Measurements from ENCODE around the gene SPAG5.

SPAG5 gene

DNA sequence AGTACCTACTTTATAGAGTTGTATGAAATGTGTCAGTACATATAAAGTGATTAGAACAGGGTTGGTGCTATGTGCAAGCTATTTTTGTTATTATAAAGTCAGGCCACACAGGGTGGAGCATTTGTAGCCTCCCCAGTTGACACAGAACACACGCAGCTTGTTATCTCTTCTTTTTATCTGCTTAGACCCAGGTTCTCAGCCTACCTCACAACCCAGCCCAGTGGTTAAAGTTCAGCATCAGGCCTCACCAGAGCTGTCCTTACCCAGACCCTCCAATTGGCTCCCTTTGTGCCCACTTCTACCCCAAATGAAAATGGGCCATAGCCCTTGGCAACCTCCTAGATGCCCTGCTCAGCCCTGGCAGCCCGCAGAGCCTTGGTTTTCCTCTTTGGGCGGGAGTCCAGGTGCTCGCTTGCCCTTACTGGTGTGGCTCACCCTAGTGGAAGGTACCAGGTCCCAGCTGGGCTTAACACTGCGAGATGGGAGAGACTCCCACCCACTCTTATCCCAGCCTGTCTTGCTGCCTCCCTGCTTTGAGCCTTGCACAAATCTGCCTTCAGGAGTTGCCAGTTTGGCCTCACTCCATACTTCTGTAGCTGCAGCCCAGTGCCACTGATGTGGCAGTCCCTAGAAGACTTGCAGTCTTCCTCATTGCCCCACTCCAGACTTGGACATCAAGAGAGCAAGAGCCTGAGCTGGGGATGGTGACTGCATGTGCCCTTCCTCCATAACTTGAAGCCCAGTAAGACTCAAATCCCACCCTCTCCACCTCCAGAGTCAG, 26.4 kb downstream of the SPAG5 start:
- no peak for DNase-seq

DNA sequence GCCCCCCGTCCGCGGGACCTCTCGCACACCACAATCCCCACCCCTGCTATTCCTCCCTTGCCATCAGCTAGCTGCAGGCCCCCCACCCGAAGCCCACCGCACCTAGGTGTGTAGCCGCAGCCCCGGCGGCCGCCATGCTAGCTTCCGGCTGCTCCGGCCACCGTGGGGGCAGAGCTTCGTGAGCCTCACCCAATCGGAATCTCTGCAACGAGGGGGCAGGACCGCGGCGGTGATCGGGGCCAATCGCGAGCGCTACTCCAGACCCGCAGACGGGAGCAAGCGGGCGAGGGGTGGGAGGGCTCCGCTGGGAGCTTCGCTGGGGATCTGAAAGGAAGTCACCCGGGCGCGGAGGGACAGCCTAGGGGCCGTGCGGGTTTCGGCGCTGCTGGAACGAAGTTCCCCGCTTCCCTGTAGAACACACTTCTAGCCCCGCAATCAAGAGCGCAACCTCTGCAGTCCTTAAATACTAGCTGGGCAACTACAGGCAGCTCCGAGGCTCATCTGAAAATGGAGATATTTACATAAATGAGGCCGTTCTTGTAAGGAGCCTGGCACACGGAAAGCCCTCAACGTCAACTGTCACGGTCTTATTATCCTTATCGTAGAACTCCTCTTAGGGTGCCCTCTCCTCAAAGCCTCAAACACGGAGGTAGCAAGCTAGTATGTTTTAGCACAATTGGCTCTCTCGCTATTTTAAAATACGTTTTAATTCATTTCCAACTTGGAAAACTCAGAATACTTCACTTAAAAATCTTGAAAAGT, 27.3 kb downstream of the SPAG5 start, which contains the start of gene PIGS:
PIGS (minus strand) TSS at position 164 of the 762 bp plus-strand sequence; CDS start at position 136, 28 bp downstream.
- DNase-seq, result peak; percentile 88

DNA sequence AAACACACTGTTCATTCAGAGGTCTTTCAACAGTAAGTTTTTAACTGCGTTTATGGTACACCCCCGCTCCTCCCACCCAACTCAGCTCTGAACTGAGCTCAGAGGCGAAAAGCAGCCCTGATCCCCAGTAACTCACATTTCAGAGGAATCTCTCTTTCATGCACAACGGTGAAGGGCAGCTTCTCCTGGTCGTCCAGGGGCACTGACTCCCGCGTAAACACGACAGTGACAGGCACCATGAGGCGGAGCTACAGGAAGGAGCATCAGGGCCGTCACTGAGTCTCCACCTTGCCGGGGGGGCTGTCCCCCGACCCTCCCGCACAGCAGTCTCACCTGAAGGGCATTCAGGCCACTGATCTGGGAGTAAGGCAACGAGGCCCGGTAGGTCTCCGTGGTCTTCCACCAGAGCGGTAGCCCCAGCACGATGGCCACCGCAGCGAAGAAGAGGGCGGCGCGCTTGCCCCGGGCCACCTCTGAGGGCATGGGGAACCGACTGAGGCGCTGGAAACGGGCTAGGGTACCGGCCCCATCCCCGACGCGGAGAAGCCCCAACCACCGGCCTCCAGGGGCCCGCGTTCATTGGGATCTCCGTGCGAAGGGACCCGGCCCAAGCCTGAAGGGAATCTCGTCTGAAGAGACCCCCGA, 28.0 kb downstream of the SPAG5 start:
- DNase-seq, result peak; percentile 43

DNA sequence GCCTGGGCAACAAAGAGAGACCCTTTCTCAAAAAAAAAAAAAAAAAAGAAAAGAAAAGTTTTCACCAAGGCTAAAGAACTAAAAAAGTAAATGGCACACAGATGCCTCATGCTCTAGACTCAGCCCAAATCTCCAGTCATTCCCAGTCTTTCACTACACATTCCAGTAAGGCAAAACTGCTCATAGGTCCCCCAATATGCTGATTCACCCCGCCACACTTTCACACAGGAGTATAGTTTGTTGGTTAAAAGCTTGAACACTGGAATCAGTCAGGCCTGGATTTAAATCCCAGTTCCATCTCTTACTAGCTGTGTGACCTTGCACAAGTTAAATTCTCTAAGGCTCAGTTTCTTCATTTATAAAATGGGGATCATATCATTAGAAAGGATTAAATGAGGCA, 29.4 kb downstream of the SPAG5 start:
- DNase-seq, result no peak

DNA sequence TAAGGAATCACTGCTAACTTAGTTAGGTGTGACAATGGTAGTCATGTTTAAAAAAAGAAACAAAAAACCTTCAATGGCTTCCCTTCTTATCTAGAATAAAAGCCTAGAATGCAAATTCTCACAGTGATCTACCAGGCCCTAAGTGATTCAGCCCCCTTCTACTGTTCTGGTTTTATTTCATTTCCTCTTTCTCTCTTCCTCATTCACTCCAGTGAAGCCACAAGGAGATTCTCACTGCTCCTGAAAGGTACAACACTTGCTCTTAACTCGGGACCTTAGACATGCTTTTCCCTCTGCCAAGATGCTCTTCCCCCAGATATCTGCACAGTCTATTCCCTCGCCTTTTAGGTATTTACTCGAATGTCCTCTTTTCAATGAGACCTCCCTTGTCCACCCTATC, 31.2 kb downstream of the SPAG5 start:
- no peak for DNase-seq

DNA sequence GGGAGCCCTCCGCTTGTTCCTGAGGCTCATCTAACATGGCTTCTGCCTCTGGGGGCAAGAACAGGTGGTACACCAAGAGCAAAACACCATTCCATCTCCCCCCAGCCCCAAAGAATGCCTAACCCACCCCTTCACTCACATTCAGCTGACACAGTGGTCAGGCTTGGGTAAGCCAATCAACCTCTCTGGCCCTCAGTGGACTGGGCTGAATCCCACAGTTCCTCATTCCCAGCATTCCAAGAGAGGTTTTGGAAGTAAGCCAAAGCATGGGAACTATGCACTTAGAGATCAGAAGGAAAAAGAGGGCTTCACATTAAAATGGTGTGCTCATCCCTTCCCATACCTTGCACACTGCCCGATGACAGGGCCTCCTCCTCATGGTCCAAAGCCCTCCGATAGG, 35.4 kb downstream of the SPAG5 start:
- DNase-seq, result no peak

DNA sequence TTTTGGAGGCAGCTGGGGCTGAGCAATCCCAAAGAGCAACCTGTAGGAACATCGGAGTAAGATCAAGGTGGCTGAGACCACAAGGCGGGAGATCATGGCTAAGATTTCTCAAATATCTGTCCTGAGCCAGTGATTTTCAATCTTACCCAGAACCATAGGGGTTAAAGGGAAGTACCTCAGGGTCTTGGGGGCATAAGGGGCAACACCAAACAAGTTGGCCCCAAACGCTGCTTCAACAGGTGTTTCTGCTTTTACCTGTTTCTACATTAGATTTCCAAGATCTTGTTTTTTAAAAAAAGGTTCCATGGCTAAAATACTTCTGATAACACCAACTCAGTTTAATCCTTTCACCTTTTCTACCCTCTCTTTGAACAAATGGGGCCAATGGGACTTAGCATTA, 43.8 kb downstream of the SPAG5 start:
- no peak for DNase-seq

DNA sequence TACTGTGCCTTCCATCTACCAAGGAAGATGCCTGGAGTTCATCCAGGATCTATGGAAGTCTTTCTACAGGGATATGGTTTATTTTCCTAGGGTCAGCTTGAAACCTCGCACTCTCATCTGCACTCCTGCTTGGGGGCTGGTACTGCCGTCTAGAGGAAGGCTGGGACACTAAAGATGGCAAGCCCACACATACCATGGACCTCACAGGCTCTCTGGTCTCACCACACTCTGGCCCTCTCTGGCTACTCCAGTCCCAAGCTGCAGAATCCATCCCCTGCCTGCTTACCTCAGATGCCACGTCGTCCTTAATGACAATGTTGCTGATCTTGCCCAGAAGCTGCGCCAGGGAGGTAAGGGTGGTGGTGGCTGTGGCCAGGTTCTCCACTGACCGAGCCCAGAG, 44.3 kb downstream of the SPAG5 start:
- DNase-seq, result no peak

DNA sequence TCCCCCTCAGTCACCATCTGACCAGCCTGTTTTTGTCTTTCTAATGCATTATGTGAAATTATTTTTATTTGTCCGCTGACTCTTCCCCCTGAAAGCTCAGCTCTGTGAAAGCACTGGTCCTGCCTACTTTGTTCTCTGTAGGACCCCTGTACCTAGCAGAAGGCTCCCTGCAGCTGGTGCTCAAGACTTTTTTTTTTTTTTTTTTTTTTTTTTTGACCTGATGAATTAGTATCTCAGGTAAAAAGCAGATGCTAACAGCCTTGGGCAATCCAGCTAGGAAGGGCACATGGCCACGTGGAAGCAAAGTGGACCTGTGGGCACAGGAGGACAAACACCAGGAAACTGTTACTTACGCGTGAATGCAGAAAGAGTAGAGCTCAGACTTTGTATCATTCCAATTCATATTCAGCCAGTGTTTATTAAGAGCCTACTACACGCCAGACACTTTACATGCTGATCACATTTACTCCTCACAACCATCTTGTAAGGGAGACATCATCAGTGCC, 45.8 kb downstream of the SPAG5 start:
- DNase-seq, result no peak

DNA sequence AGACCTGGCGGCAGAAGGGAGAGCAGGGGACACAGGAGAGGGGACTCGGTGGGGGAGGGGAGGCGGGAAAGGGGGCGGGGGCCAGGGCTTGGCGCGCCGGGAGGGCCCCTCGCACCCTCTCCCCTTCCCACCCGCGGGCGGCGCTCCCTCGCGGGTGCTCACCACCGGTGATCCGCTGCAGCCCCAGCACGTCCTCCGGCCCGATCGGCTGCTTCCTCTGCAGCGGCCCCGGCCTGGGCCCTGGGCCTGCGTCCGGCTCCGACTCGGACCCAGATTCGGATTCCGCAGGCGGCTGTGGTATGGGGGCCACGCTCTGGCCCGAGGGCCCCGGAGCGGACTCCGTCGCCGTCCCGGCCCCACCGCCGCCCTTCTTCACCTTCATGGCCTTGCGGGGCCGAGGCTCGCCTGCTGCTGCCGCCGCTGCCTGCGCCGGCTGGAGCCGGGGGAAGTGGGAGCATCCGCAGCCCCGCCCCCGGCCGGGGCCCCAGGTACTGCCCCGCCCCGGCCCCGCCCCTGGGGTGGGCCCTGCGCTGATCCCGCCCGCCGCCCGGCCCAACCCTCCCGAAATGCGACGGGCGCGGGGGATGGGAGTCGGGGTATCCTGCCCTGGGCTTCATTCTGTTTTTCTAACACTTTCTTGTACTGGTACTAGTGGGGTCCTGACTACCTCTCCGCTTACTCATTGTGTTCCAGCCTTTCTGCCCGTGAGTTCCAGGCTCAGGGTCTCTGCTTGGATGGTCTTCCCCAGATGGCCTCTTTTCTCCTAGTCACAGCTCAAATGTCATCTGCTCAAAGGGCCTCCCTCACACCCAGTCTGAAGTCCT, 46.4 kb downstream of the SPAG5 start, which contains the start of gene UNC119:
UNC119 (minus strand) TSS at position 449 of the 824 bp plus-strand sequence; CDS start at position 382, 67 bp downstream.
- peak; percentile 80 for DNase-seq

DNA sequence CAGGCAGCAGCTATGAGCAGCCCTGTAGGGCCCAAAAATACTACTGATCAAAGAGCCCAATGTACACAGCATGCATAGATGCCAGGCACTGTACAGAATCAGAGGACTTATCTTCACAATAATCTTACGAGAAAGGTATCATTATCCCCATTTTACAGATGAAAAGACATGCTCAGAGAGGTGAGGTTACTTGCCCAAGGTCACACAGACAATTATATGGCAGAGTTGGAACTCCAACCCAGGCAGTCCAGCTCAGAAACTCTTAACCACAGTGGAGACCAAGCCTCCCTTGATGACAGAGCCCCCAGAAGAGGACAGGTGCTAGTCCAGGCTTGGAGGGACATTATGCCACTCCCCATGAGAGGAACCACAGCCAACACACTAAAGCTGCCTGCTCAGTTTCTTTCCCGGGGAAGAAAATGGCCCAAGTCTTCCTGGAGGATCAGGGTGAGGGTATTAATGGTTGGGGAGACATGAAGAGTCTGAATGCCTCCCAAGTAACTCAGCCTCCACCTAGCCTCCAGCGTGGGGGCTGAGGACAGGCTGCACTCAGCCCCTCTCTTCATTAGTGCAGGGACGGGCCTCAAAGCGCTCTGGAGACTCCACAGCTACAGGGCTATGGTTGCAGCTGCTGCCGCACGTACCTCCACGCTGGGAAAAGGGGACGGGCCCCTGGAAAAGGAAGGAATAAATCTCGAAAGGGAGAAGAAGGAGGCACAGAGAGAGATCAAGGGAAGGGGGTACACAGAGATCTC, 47.2 kb downstream of the SPAG5 start:
- no peak for DNase-seq

DNA sequence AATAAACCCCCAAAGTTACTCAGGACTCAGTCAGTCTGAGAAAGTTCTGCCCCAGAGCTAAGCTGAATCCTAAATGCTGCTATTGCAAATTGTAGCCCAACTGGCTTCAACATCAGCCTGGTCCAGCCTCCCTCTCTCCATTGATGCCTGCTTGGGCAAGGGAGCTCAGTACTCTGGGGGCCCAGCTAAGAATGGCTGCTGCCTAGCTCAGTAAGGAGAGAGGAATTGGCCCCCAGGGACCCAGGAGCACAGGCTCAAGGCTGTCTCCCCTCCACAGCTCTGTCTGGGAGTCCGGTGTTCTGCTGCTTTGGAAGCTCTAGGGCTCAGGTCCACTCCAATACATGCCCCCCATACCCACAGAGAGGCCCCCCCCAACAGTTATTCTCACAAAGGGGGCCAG, 48.0 kb downstream of the SPAG5 start:
- DNase-seq, result no peak

DNA sequence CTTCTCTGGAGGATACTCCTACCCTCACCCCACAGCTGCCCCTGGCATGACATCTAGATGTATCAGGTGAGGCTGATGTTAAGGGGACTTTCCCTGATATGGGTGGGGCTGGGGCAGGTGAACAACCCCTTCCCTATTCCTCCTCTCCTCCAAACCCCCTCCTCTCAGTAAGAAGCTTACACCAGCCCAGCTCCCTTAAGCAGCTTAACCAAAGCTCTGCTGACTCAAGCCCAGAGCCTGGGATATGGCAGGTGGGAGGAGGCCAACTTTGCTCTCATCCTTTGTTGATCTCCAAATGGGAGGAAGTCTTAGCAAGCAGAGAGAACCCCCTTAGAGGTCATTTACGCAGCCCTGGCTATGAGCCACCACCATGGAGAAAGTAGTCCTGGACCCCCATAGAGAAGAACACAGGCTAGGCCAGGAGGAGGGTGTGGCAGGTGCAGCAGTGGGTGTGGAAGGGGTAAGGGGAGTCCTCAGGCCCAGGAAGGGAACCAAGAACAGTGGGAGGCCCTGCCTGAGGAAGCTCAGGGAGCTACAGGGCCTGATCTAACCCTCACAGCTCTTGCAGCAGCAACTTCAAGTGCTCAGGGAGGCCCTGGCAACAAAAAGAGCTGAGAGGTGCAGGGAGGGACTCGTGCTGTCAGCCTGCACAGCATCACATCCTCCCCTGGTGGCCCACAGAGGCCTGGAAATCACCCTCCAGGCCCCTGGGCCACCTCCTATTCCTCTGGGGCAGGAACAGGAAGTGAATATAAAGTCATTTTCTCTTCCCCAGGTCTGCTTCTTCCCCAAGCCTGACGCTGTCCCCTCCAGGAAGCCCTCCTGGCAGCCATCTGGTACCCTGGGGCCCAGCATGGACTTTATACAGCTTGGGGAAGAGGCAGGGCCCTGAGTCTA, 49.3 kb downstream of the SPAG5 start:
- DNase-seq, result peak; percentile 42

DNA sequence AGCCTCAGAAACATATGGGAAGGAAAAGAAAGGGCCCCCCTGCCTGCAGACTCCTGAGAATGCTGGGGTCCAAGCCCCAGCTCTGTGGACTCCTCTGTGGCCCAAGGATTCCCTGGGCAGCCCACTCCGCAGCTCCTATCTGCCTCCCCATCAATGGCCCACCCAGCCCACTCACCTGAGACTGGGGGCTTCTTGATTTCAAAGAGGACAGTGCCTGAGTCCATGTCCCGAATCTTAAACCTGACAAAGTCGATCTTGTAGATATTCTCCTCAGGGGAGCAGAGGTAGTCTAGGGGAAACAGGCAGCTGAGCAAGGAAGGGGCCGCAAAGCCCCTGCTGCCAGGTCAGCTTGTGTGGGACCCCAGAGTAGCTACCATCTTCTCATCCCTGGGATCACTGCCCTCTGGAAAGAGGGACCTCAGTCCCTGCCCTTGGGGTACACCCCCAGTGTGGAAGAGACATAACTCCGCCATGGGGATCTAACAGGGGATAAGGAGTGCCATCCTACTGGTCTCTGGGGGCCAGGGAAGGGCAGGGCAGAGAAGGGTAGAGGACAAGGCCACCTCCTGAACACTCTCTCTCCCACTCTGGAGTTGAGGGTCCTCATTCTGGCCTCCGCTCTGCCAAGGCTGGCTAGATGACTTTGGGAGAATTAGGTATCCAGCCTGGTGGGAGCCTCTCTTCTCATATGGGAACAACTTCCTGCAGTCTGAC, 50.3 kb downstream of the SPAG5 start:
- no peak for DNase-seq

DNA sequence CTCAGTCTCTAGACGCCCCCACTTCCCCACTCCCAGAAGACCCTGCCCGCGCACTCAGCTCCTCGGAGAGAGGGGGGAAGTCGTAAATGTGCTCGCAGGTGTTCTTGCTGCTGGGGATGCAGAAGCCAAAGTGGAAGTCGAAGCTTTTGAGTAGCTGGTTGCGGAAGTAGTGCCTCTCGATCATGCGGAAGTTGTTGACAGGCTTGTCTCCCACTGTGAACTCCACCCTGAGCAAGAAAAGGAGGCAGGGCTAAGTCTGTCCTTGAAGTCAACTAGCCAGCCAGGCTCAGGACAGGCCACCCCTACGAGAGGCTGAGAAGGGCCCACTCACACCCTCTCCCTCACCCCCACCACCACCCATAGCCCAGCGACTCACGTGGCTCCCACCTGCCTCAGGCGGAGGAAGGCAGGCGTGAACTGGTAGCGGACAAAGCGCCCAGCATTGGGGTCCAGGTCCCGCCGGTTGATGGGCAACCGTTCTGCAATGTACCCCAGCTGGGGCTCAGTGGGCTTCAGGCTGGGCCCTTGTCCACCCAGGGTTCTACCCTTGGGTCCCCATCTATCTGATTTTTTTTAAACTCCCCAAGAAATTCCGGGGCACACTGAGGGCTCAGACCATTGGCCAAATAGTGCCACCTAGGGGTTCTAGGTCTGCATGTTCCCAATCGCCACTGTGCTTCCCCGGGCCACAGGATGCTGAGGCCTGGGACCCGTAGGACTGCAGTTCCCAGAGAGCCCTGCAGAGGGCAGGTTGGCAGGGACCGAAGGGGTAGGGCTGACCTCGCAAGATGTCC, 51.0 kb downstream of the SPAG5 start:
- peak; percentile 57 for DNase-seq

DNA sequence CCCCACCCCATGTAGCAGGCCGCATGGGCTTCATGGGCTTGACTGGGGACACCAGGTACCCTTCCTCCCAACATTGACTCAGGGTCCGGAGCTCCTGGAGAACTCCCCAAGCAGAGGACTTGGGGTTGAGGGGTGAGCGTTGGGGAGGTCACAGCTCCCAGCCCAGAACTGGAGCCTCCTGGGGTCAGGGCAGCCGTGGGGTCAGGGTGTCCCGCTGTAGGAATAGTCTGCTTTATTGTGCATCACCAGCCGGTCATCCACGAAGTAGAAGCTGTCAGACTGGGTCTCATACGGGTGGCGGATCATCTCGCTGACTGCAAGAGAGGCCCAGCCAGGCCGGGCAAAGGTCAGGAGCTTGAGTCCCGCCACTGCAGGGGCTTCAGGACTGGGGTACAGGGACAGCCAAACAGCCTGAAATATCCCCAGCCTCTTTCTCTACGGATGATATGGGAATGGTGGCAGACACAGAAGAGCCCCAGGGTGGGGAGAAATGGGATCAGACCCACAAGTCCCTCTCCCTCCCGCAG, 51.7 kb downstream of the SPAG5 start:
- DNase-seq, result no peak

DNA sequence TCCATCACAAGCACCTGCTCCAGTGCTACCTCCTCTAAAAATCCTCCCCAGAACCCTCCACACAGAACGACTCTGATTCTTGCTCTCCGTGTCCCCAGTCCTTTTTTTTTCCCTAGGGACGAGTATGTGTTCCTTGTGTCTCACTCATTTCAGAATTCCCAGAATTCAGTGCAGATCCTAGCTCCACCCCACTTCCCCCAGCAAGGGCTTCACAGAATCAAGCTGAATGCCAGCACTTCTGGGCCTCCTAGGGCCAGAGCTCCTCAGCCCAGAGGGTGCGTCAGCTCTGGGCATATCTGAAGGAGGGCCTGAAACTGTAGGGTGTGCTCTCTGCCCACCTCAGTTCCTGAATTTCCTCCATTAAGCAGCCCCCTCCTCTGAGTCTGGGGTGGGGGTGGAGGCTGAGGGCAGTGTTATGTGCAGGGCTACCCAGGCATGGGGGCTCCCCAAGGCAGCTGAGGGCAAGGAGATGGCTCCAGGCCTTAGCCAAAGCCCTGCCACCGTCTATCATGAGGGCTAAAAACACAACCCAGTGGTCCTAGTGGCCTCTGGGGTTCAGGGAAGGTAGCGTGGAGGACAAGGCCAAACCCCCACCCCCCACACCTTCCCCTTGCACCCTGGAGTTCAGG, 52.9 kb downstream of the SPAG5 start:
- DNase-seq, result no peak

DNA sequence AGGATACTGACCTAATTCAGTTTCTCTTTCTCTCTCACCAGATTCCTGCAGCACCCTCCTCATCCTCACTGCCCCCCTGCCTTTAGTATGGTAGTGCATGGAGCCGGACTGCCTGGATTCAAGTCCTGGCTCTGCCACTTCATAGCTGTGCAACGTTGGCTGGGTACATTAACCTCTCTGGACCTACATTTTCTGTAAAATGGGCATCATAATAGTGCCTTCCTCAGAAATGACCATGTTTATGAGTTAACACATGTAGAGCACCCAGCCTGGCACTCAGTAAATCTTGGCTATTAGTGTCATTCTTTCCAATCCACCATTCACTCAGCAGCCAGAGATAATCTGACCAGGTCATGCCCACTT, 53.7 kb downstream of the SPAG5 start:
- DNase-seq, result no peak

All from activated CD8-positive, alpha-beta memory T cell treated with anti-CD3 and anti-CD28 coated beads, Interleukin-2, amount 50 U/mL, for 4 hours (primary cell).